ENCODE results near the gene TESK2.

DNA sequence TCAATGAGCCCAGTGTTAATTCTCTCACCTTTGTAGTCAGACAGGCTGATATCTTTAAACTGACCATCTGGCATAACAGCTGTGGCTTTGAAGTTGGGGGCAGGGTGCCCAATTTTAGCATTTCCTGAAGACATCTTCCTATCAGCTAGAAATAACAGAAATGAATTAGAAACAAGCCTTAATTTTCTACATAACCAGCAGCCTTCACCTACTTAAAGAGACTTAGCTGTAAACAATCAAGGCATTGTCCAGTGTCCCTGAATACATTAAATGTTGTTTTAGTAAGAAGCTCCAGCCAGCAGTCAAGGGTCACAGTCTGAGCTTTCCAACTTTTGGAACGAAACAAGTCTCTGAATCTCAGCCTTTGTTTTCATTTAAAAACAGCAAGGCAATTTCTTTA lies 27.9 kb upstream of the TESK2 start:
- no peak for TF ChIP-seq EZH2 (IDR thresholded peaks at IDR 0.05)
- TF ChIP-seq, protein P1, sequence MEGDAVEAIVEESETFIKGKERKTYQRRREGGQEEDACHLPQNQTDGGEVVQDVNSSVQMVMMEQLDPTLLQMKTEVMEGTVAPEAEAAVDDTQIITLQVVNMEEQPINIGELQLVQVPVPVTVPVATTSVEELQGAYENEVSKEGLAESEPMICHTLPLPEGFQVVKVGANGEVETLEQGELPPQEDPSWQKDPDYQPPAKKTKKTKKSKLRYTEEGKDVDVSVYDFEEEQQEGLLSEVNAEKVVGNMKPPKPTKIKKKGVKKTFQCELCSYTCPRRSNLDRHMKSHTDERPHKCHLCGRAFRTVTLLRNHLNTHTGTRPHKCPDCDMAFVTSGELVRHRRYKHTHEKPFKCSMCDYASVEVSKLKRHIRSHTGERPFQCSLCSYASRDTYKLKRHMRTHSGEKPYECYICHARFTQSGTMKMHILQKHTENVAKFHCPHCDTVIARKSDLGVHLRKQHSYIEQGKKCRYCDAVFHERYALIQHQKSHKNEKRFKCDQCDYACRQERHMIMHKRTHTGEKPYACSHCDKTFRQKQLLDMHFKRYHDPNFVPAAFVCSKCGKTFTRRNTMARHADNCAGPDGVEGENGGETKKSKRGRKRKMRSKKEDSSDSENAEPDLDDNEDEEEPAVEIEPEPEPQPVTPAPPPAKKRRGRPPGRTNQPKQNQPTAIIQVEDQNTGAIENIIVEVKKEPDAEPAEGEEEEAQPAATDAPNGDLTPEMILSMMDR (IDR thresholded peaks at IDR 0.05) = no peak
